ENCODE measurements around the gene CHRND. TPM values are rescaled to one million over a fixed set of nuclear protein-coding genes. Genes with fewer than 3 reads are reported as not detected.
A peak's percentile ranks its signal among the peaks of the same experiment; 100 is the strongest.

CHRND gene
- total and polyA plus RNA-seq, 2 experiments from 2014 or later = not detected

GRCh38 chr2:232571026-232571474 lies 45.1 kb downstream of the CHRND start:
- Histone ChIP-seq H3K4me1 (ENCODE audit: insufficient read depth) (no peaks in the 10 kb centered on the region), H3K27ac (no peak overlapping the region), H3K36me3 (replicated peaks; ENCODE audit: insufficient read depth, low read depth) (no peaks in the 10 kb centered on the region), H3K4me2 (no peak overlapping the region), H4K20me1 (ENCODE audit: insufficient read depth, poor library complexity, severe bottlenecking) (no peaks in the 10 kb centered on the region), H2AFZ (no peak overlapping the region), H3K4me3 (no peak overlapping the region), H3K79me2 (no peaks in the 10 kb centered on the region), H3K9me2 (replicated peaks; ENCODE audit: insufficient read depth) (no peaks in the 10 kb centered on the region), H3K9me3 (ENCODE audit: low read depth) (no peaks in the 10 kb centered on the region), H3K27me3 (no peaks in the 10 kb centered on the region)
- WGBS (ENCODE audit: low lambda C conversion rate, missing lambda C conversion rate) = 87% methylated on average over 7 of the region's 7 CpGs
- no peak for TF ChIP-seq CTCF (IDR thresholded peaks at IDR 0.05; ENCODE audit: poor library complexity)
- no peak for TF ChIP-seq EZH2phosphoT487 (IDR thresholded peaks at IDR 0.05; ENCODE audit: low read depth, severe bottlenecking, unreplicated experiment)
- TF ChIP-seq EZH2 (IDR thresholded peaks at IDR 0.05; ENCODE audit: borderline replicate concordance) = no peak
- no peak for DNase-seq (ENCODE audit: low spot score)

- no peak for DNase-seq (ENCODE audit: low spot score)
- H4K20me1 ChIP-seq (ENCODE audit: insufficient read depth, poor library complexity, severe bottlenecking) = no peaks in the 10 kb centered on the region
- H3K4me3 ChIP-seq = no peak overlapping the region
- no peaks in the 10 kb centered on the region for H3K27me3 ChIP-seq
- H2AFZ ChIP-seq = no peak overlapping the region
- peak overlapping the region; percentile 29 for H3K27ac ChIP-seq
- H3K9me3 ChIP-seq (ENCODE audit: low read depth) = no peaks in the 10 kb centered on the region
- no peaks in the 10 kb centered on the region for H3K9me2 ChIP-seq (replicated peaks; ENCODE audit: insufficient read depth)
- no peaks in the 10 kb centered on the region for H3K79me2 ChIP-seq
- H3K4me1 ChIP-seq (ENCODE audit: insufficient read depth) = no peaks in the 10 kb centered on the region
- TF ChIP-seq EZH2 (IDR thresholded peaks at IDR 0.05; ENCODE audit: borderline replicate concordance) (no peak), CTCF (IDR thresholded peaks at IDR 0.05; ENCODE audit: poor library complexity) (no peak), EZH2phosphoT487 (IDR thresholded peaks at IDR 0.05; ENCODE audit: low read depth, severe bottlenecking, unreplicated experiment) (no peak)
- no peaks in the 10 kb centered on the region for H3K36me3 ChIP-seq (replicated peaks; ENCODE audit: insufficient read depth, low read depth)
- no peak overlapping the region for H3K4me2 ChIP-seq
Measured at GRCh38 chr2:232573042-232573441, 47.1 kb downstream of the CHRND start.

GRCh38 chr2:232573771-232574435 lies 47.9 kb downstream of the CHRND start:
- no peaks in the 10 kb centered on the region for H3K27me3 ChIP-seq
- H4K20me1 ChIP-seq (ENCODE audit: insufficient read depth, poor library complexity, severe bottlenecking) = no peaks in the 10 kb centered on the region
- TF ChIP-seq EZH2 (IDR thresholded peaks at IDR 0.05; ENCODE audit: borderline replicate concordance) (no peak), CTCF (IDR thresholded peaks at IDR 0.05; ENCODE audit: poor library complexity) (no peak), EZH2phosphoT487 (IDR thresholded peaks at IDR 0.05; ENCODE audit: low read depth, severe bottlenecking, unreplicated experiment) (no peak)
- H3K79me2 ChIP-seq = no peaks in the 10 kb centered on the region
- H3K36me3 ChIP-seq (replicated peaks; ENCODE audit: insufficient read depth, low read depth) = no peaks in the 10 kb centered on the region
- WGBS (ENCODE audit: low lambda C conversion rate, missing lambda C conversion rate) = 98% methylated on average over 8 of the region's 8 CpGs
- no peaks in the 10 kb centered on the region for H3K9me2 ChIP-seq (replicated peaks; ENCODE audit: insufficient read depth)
- no peak for DNase-seq (ENCODE audit: low spot score)
- no peaks in the 10 kb centered on the region for H3K4me1 ChIP-seq (ENCODE audit: insufficient read depth)
- H3K4me2 ChIP-seq = no peak overlapping the region
- H2AFZ ChIP-seq = no peak overlapping the region
- H3K4me3 ChIP-seq = no peak overlapping the region
- H3K9me3 ChIP-seq (ENCODE audit: low read depth) = no peaks in the 10 kb centered on the region
- H3K27ac ChIP-seq = peak overlapping the region; percentile 77
